Measurements from ENCODE around the gene FLT3LG. TPM values are rescaled to one million over a fixed set of nuclear protein-coding genes. Genes with fewer than 3 reads are reported as not detected.

FLT3LG gene
- total and polyA plus RNA-seq, 2 of the 8 experiments (the other 6 are each of a cell fraction or from before 2014, with no cell fraction given): 1.6 to 3.2 TPM

- TF ChIP-seq EZH2 (IDR thresholded peaks at IDR 0.05; ENCODE audit: low read depth, low read length, severe bottlenecking) (no peak), KDM1A (IDR thresholded peaks at IDR 0.05; ENCODE audit: borderline replicate concordance, low read length) (no peak), SUZ12 (IDR thresholded peaks at IDR 0.05; ENCODE audit: low read length) (no peak), GABPA (IDR thresholded peaks at IDR 0.05; ENCODE audit: borderline replicate concordance, insufficient read depth, low read length) (no peak)
Measured at GRCh38 chr19:49491804-49492572, 18.0 kb downstream of the FLT3LG start (continued).

Measured in H1 (cell line).